Endodermal cell (in vitro differentiated cells): ENCODE data around the gene NADK2. TPM values are rescaled to one million over a fixed set of nuclear protein-coding genes. Genes with fewer than 3 reads are reported as not detected.

ENCODE experiments used
- DNase-seq: peaks from one replicate; pipeline ENCODE4 v3.0.0-alpha.2; 2017
- H3K27ac ChIP-seq: 2 replicates; pipeline ENCODE4 v1.5.1; 2013; ENCODE audit warnings: mild to moderate bottlenecking, low read depth, low read length, moderate library complexity
- H3K27me3 ChIP-seq: 2 replicates; pipeline ENCODE4 v1.6.1; 2013; ENCODE audit warnings: mild to moderate bottlenecking, low read length, moderate library complexity; ENCODE audit not compliant: insufficient read depth, control insufficient read depth, poor library complexity, severe bottlenecking
- H3K36me3 ChIP-seq: 2 replicates; pipeline ENCODE4 v1.7.0; 2013; ENCODE audit warnings: mild to moderate bottlenecking, low read length, moderate library complexity; ENCODE audit not compliant: control insufficient read depth, insufficient read depth
- H3K4me1 ChIP-seq: one replicate; pipeline ENCODE4 v1.7.0; 2013; ENCODE audit warnings: low read length; ENCODE audit not compliant: control insufficient read depth, insufficient read depth
- H3K4me3 ChIP-seq: 2 replicates; pipeline ENCODE4 v1.5.1; 2013; ENCODE audit warnings: mild to moderate bottlenecking, low read length, moderate library complexity
- H3K9ac ChIP-seq: 2 replicates; pipeline ENCODE4 v1.6.1; 2013; ENCODE audit warnings: mild to moderate bottlenecking, low read length, moderate library complexity; ENCODE audit not compliant: poor library complexity, severe bottlenecking; ENCODE audit errors: extremely low read depth
- H3K9me3 ChIP-seq: 2 replicates; pipeline ENCODE4 v1.6.1; 2013; ENCODE audit warnings: mild to moderate bottlenecking, low read length, moderate library complexity; ENCODE audit not compliant: control insufficient read depth
- H3K27ac Mint-ChIP-seq: 2 replicates; pipeline ENCODE4 v1.8.0; 2020; ENCODE audit warnings: mixed read lengths
- H3K27me3 Mint-ChIP-seq: 2 replicates; pipeline ENCODE4 v1.8.0; 2021; ENCODE audit warnings: mild to moderate bottlenecking, mixed read lengths; ENCODE audit not compliant: insufficient read depth
- H3K36me3 Mint-ChIP-seq: 2 replicates; pipeline ENCODE4 v1.8.0; 2020; ENCODE audit warnings: low read depth, mixed read lengths
- H3K4me1 Mint-ChIP-seq: 2 replicates; pipeline ENCODE4 v1.8.0; 2020; ENCODE audit warnings: mixed read lengths
- H3K4me3 Mint-ChIP-seq: 2 replicates; pipeline ENCODE4 v1.8.0; 2020; ENCODE audit warnings: mild to moderate bottlenecking, moderate library complexity, mixed read lengths
- H3K9me3 Mint-ChIP-seq: 2 replicates; pipeline ENCODE4 v1.8.0; 2020; ENCODE audit warnings: mild to moderate bottlenecking, mixed read lengths
- WGBS, 2 experiments: methylation state at CpG; one replicate each; pipeline versions ENCODE4 v1.1.5 to v1.1.7; 2013; ENCODE audit warnings: missing lambda C conversion rate in 2 of 2, mixed read lengths in 1 of 2; ENCODE audit not compliant: insufficient coverage in 1 of 2, insufficient read length in 1 of 2; 5-methylcytosine and 5-hydroxymethylcytosine counted together
- total RNA-seq, 2 donors: library from RNA; stranded (reverse); fragmentation: NEBNext Ultra II Directional in 1 of 2; extraction: Animal tissue kit (Norgen Biotek cat#: 25700) in 1 of 2; gene quantifications; 2 replicates in 1 of 2; 3 replicates in 1 of 2; pipeline ENCODE4 v1.2.1, GENCODE V29; 2021
- TF ChIP-seq, protein P1 (sequence below): fragments of 200-600 bp; sonication (generic); conservative IDR thresholded peaks from 2 replicates; pipeline ENCODE4 v1.5.0; 2021; ENCODE audit warnings: antibody characterized with exemption, mild to moderate bottlenecking

Gene NADK2
- total RNA-seq, 2 donors from 2014 or later = 27.5 to 44.5 TPM

DNA sequence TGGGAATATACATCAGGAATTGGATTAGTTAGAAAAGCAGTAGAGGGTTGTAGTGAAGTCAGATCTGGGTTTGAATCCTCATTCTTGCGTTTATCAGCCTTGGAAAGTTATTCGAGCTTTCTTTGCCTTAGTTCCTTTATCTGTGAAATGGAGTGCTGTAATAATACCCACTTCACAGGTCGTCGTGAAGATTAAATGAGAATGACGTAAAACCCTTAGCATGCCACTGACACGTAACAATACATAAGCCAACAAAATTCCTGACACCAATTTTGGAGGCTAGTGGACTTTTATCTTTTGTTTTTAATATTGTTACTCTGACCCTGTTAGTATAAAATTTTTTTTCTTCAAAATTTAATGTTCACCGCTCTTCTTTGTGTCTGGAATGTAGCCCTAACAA, 86.4 kb downstream of the NADK2 start:
- Mint-ChIP-seq H3K4me1 (peaks cover 58% of the 10 kb centered on the region), H3K27me3 (peaks cover 29% of the 10 kb centered on the region), H3K9me3 (no peaks in the 10 kb centered on the region), H3K27ac (no peak overlapping the region), H3K4me3 (no peak overlapping the region), H3K36me3 (peaks cover 55% of the 10 kb centered on the region)
- DNase-seq = no peak
- H3K36me3 ChIP-seq = peaks cover 68% of the 10 kb centered on the region
- no peak overlapping the region for H3K27ac ChIP-seq
- TF ChIP-seq, protein P1, sequence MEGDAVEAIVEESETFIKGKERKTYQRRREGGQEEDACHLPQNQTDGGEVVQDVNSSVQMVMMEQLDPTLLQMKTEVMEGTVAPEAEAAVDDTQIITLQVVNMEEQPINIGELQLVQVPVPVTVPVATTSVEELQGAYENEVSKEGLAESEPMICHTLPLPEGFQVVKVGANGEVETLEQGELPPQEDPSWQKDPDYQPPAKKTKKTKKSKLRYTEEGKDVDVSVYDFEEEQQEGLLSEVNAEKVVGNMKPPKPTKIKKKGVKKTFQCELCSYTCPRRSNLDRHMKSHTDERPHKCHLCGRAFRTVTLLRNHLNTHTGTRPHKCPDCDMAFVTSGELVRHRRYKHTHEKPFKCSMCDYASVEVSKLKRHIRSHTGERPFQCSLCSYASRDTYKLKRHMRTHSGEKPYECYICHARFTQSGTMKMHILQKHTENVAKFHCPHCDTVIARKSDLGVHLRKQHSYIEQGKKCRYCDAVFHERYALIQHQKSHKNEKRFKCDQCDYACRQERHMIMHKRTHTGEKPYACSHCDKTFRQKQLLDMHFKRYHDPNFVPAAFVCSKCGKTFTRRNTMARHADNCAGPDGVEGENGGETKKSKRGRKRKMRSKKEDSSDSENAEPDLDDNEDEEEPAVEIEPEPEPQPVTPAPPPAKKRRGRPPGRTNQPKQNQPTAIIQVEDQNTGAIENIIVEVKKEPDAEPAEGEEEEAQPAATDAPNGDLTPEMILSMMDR = no peak
- H3K27me3 ChIP-seq = no peaks in the 10 kb centered on the region
- peaks cover 12% of the 10 kb centered on the region for H3K9me3 ChIP-seq
- H3K4me1 ChIP-seq = peaks cover 20% of the 10 kb centered on the region
- peak overlapping the region; percentile 55 for H3K9ac ChIP-seq
- H3K4me3 ChIP-seq = peak overlapping the region; percentile 93
- WGBS, 2 experiments = 84% methylated on average over 7 of the region's 7 CpGs; no CpG with 5 or more reads in 1 of the 2 experiments

GRCh38 chr5:36153726-36154125, 88.0 kb downstream of the NADK2 start:
- TF ChIP-seq, protein P1 = no peak
- H3K4me1 Mint-ChIP-seq = peaks cover 58% of the 10 kb centered on the region
- peaks cover 29% of the 10 kb centered on the region for H3K27me3 Mint-ChIP-seq
- Histone ChIP-seq H3K27ac (no peak overlapping the region), H3K36me3 (peaks cover 52% of the 10 kb centered on the region), H3K27me3 (no peaks in the 10 kb centered on the region), H3K9me3 (peaks cover 12% of the 10 kb centered on the region), H3K4me3 (peak overlapping the region; percentile 93), H3K9ac (peak overlapping the region; percentile 65), H3K4me1 (peaks cover 20% of the 10 kb centered on the region)
- no peak for DNase-seq
- WGBS, 2 experiments = 84% methylated on average over 4 of the region's 4 CpGs; no CpG with 5 or more reads in 1 of the 2 experiments
- peak overlapping the region; percentile 80 for H3K4me3 Mint-ChIP-seq
- no peaks in the 10 kb centered on the region for H3K9me3 Mint-ChIP-seq
- H3K36me3 Mint-ChIP-seq = peaks cover 44% of the 10 kb centered on the region
- no peak overlapping the region for H3K27ac Mint-ChIP-seq

- H3K9me3 ChIP-seq = peaks cover 12% of the 10 kb centered on the region
- Mint-ChIP-seq H3K27me3 (peaks cover 29% of the 10 kb centered on the region), H3K36me3 (peaks cover 40% of the 10 kb centered on the region), H3K9me3 (no peaks in the 10 kb centered on the region), H3K27ac (no peak overlapping the region), H3K4me1 (peaks cover 54% of the 10 kb centered on the region), H3K4me3 (peak overlapping the region; percentile 80)
- peak overlapping the region; percentile 65 for H3K9ac ChIP-seq
- H3K27ac ChIP-seq = no peak overlapping the region
- TF ChIP-seq, protein P1 = no peak
- peaks cover 48% of the 10 kb centered on the region for H3K36me3 ChIP-seq
- WGBS, 2 experiments = 77 to 82% methylated on average over 6 to 7 of the region's 7 CpGs
- peak overlapping the region; percentile 93 for H3K4me3 ChIP-seq
- peaks cover 20% of the 10 kb centered on the region for H3K4me1 ChIP-seq
- H3K27me3 ChIP-seq = no peaks in the 10 kb centered on the region
- no peak for DNase-seq
Measured at GRCh38 chr5:36153298-36153677, 88.4 kb downstream of the NADK2 start.
